Stimulated activated CD4-positive, alpha-beta T cell treated with anti-CD3 and anti-CD28 coated beads, Interleukin-4, amount 100 ng/mL, for 48 hours (primary cell): ENCODE data around the gene LRPPRC.

Experiments
- DNase-seq, 2 donors: peaks; one replicate each; pipeline ENCODE4 v3.0.0-alpha.2; 2020; ENCODE audit warnings: low read depth in 2 of 2

LRPPRC gene

GRCh38 chr2:43980902-43981301 lies 14.9 kb downstream of the LRPPRC start:
- DNase-seq, result no peak

GRCh38 chr2:43977677-43978375 lies 18.0 kb downstream of the LRPPRC start:
- no peak for DNase-seq

DNA sequence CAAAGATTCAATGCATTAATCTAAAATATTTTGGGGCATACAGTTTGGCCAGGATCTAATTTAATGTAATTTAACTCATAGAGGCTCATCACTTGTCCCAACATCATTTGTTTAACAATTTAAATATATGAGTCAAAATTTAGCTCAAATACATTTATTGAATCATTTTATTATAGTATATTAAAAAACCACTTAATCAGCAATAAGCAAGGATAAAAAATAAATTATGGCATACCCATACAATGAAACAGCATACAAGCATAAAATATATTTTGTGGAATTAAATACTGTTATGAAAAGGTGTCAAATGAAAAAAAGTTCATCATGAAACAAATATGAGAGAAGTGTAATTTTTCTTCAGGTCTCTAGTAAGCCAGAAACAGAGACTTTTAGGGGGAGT lies 34.9 kb downstream of the LRPPRC start:
- DNase-seq, result no peak

GRCh38 chr2:43958397-43959275 lies 37.2 kb downstream of the LRPPRC start:
- DNase-seq, result no peak

- DNase-seq, result no peak
Measured at GRCh38 chr2:43950383-43951008, 45.3 kb downstream of the LRPPRC start.

GRCh38 chr2:43948370-43948769 lies 47.4 kb downstream of the LRPPRC start:
- no peak for DNase-seq

GRCh38 chr2:43946685-43947084 lies 49.1 kb downstream of the LRPPRC start:
- no peak for DNase-seq

GRCh38 chr2:43945439-43945838 lies 50.4 kb downstream of the LRPPRC start:
- no peak for DNase-seq

GRCh38 chr2:43944915-43945314 lies 50.9 kb downstream of the LRPPRC start:
- DNase-seq, result no peak

DNA sequence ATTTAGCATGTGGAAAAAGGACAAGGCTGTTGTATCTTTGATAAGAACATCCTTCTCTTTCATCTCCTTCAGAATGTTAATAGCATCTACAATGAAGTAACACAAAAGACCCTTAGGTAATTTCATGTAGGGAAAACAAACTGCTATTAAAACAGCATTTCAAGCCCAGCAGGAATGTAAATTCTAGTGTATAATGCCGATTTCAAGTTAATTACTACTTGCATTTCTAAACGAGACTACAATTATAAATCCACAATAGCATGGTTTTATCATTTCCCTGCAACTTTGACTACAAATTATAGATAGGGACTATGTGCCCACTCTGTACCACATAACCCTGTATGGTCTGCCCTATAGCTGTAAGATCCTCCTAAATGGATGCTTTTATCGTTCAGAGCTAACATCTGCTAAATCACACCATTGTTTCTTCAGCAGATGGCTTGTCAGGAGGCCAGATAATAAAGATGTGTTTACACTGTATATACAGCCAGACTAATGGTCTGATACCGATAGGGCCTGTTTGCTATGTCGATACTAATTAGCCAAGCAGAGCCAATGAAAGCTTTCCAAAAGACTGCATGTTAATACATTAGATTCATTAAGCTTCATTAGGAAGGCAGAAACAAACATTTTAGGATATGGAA lies 51.9 kb downstream of the LRPPRC start:
- no peak for DNase-seq

GRCh38 chr2:43943323-43943722 lies 52.5 kb downstream of the LRPPRC start:
- DNase-seq, result no peak

GRCh38 chr2:43942881-43943280 lies 52.9 kb downstream of the LRPPRC start:
- no peak for DNase-seq

GRCh38 chr2:43941966-43942365 lies 53.8 kb downstream of the LRPPRC start:
- no peak for DNase-seq

DNA sequence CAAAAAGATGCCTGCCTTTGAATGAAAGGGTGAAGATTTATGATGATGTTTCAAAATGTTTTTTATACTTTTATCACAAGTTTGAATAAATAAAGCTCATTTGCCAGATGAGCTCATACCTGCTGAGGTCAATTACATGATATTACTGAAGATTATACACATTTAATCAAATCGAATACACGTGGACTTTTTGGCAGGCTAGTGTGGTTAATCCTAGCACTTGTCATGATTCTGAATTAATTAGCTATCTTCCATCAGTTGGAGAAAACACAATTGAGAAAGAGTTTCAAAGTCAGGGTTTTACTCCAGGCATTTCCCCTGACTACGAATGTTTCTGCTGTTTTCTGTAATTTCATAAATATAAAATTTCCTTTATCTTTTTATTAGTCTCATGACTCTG lies 54.4 kb downstream of the LRPPRC start:
- no peak for DNase-seq

DNA sequence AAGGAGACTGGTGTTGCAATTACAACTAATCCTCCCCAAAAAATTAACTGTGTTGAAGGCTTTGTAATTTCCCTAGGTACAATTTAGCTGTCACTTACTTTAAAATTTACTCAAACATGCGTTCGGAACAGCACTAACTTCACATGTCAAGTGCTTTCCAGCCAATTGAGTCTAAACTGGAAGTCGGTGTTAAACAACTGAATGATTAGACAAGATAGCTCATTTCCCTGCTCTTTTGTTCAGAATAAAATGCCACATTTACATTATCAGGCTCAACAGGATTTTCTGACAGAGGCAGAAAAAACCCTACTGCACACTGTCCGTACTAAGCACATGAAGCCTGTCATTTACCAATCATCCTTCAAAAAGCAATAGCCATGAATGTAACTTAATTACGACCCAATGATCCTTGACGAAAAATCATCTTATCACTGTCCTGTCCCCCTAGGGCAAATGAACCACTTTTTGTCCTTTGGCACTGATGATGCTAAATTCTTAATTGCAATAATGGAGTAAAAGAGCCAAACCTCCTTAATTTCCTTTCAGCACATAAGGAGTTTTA lies 56.0 kb downstream of the LRPPRC start:
- DNase-seq, result no peak

- no peak for DNase-seq
Measured at GRCh38 chr2:43937269-43937820, 58.4 kb downstream of the LRPPRC start.

GRCh38 chr2:43934567-43934966 lies 61.2 kb downstream of the LRPPRC start:
- no peak for DNase-seq

- no peak for DNase-seq
Measured at GRCh38 chr2:43931293-43931692, 64.5 kb downstream of the LRPPRC start.

GRCh38 chr2:43927442-43927841 lies 68.3 kb downstream of the LRPPRC start:
- no peak for DNase-seq

DNA sequence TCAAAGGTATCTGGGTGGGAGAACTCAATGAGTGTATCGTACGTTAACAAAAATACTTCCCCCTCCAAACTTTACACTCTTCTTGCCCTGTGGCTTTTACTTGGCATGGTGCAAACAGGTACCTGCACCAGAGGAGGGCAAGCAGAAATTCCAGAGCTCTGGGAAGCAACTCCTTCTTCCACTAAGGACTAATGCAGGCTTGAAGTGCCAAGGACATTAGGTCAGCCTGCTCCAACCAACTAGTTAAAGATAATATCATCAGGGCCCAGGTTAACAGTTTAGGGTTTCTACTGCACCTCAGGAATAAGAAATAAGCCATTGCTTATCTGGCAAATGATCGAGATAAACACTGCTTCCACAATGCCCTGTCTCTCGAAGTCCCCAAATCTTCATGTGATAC lies 70.4 kb downstream of the LRPPRC start:
- no peak for DNase-seq

- no peak for DNase-seq
Measured at GRCh38 chr2:43924463-43924862, 71.3 kb downstream of the LRPPRC start.
